ENCODE results near the gene TUBB1.

Gene TUBB1

DNA sequence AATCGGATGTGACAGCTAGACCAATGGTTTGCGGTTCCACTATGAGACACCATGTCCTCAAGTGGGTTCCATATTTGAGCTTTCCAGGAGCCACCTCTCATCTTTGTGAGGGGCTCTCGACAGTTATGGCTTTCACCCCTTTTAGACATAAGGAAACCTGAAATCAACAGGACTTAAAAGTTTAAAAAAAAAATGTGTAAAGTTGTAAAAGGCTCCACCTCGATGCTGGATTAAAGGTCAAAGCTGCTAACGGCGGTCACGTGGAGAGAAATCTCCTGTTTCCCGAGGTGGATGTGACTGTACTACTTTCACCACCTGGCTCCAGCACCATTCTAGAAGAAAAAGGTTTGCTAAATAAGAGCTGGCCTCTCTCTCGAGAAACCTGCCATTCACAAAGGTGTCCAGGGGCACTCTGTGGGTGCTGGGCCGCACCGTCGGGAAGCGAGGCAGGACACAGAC lies 12.4 kb downstream of the TUBB1 start:
- TF ChIP-seq GATA3 (IDR thresholded peaks at IDR 0.05; ENCODE audit: low read depth, low read length) (no peak), GATA2 (IDR thresholded peaks at IDR 0.05; ENCODE audit: low read depth, low read length) (no peak)

DNA sequence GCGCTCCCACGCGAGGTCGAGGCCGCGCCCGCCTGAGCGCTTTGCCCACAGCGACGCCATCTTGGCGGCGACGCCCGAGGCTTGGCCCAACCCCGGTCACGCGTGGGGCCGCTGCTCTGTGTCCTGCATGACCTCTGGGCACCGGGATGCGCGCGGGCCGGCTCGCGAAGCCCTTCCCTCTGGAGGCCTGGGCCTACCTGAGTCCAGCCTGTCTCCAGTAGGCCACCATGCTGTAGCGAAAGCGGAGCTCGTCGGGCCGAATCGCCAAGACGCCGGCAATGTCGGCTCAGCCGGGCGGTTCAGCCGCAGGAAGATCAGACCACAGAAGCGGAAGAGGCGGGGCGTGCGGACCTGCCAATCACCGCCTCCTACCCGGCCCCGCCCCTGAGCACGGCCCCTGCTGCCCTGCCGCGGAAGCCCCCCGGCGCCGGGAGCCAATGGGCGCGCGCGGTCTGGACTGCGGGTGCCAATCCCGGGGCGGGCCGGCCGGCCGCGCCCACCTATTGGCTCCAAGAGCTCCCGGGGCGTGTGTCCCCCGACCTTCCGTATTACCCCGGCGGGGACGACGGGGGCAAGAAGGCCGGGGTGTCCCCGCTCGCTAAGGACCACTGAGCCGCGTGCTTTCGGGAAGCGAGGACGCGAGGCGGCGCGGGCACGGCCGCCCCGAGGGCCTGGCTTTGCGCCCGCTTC lies 12.9 kb downstream of the TUBB1 start, which contains the start of gene ATP5F1E:
Gene ATP5F1E, minus strand, starts transcription at position 313 of the 690 bp plus-strand sequence. Its CDS starts 84 bp downstream, at position 229.
- TF ChIP-seq GATA2 (IDR thresholded peaks at IDR 0.05; ENCODE audit: low read depth, low read length) (no peak), GATA3 (IDR thresholded peaks at IDR 0.05; ENCODE audit: low read depth, low read length) (no peak)

DNA sequence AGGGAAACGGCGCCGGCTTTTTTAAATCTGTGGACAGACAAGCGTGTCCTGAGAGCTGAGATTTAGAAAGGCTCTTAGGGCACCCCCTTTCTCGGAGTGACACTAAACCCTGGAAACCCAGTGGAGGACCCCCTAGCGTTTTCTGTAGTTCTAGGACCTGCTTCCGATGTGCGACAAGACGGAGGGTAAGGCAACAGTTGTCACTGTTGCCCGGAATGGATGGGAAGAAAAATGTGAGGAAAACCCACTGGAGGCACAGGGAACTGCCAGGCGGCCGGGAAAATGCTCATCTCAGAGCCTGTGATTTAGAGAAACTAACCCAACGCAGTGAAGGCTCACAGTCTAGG lies 13.5 kb downstream of the TUBB1 start:
- TF ChIP-seq GATA3 (IDR thresholded peaks at IDR 0.05; ENCODE audit: low read depth, low read length) (no peak), GATA2 (IDR thresholded peaks at IDR 0.05; ENCODE audit: low read depth, low read length) (no peak)

DNA sequence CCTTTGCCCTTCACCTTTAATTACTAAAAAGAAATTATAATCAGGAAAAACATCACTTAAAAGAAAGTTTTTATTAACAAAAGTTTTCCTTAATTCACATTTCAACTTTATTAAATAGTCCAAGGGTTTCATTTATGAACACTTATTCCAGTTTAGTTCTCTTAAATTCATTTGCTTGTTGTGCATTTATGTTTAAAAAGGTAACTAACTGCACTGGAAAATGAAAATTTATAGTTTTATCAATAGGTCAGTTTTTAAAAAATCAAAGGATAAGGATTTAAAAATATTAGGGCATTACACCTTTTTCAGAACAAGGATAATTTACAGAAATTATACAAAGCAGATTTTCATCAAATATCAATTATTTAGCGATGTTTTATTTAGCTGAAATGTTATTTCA lies 13.9 kb downstream of the TUBB1 start:
- no peak for TF ChIP-seq GATA3 (IDR thresholded peaks at IDR 0.05; ENCODE audit: low read depth, low read length)
- TF ChIP-seq GATA2 (IDR thresholded peaks at IDR 0.05; ENCODE audit: low read depth, low read length): no peak

DNA sequence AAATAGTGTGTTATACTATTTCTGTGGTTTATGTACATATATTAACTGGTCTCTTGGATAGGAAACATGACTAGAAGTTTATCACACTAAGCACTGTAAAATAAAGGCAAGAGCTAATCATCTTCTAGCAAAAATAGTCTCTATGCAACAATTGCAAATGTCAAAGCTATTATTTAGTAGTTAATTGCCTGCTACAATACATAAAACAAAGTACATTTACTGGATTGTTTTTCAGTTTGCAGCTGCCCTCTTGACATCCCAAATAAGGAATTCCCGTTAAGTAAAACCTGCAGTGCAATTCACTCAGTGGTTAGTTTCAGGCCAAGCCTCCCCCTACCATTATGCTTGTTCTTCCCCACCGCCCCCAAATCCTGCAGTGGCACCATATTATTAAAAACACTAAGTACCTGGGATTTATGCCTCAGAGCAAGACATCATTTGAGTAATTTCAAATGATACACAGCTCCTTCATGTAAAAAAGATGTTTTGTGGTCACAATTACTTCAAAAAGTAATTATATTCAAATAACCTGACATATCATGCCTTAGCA lies 14.5 kb downstream of the TUBB1 start:
- TF ChIP-seq GATA2 (IDR thresholded peaks at IDR 0.05; ENCODE audit: low read depth, low read length) (no peak), GATA3 (IDR thresholded peaks at IDR 0.05; ENCODE audit: low read depth, low read length) (no peak)

DNA sequence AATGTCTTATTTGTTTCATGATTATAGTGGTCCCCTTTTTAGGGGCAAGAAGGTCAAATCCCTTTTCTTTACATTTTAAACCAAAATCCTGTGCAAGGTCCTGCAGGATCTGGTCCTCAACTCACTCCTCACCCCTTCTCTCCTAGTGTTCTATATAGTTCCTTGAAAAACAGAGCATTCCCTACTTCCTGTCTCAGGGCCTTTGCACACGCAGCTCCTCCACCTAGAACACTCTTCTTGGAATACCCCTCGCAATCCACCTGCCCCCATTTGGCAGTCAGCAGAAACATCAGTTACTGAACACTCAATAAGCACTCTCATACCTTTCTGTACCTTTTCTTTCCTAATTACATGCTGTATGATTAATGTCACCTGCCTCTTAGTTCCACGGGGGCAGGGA lies 16.2 kb downstream of the TUBB1 start:
- TF ChIP-seq GATA2 (IDR thresholded peaks at IDR 0.05; ENCODE audit: low read depth, low read length) (no peak), GATA3 (IDR thresholded peaks at IDR 0.05; ENCODE audit: low read depth, low read length) (no peak)

DNA sequence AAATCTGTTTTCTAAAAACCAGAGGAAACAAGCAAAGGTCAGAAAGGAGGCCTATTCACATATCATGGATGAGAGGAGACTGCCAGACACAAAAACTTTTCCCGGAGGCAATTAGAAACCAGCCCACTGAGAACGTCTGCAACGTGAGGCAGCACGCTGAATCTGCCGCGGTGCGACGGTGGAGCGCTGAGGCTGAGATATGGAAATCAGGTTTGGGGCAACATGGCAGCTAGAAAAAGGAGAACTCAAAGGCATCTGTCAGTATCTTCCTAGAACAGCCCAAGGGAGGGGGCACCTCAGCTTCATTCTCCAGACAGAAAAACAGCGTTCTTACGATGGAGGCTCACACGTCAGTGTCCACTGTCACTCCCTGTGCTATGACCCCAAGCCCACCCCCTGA lies 18.2 kb downstream of the TUBB1 start:
- TF ChIP-seq GATA3 (IDR thresholded peaks at IDR 0.05; ENCODE audit: low read depth, low read length) (no peak), GATA2 (IDR thresholded peaks at IDR 0.05; ENCODE audit: low read depth, low read length) (no peak)

DNA sequence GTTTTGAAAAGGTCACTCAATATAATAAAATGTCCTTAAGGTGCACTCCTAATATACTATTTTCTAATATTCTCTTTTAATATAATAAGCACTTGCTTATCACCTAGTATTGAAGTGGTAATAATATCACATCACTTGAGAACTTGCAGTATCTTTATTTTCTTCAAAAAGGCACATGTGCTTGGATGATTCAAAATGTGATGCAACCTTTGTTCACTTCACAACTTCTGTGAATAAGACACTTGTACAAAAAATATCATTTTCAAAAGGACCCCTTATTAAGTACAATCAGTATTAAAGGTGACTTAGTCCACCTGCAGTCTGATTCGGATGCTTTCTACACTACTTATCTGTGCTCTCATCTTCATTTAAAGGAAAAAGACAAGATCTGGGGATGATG lies 20.0 kb downstream of the TUBB1 start:
- TF ChIP-seq GATA3 (IDR thresholded peaks at IDR 0.05; ENCODE audit: low read depth, low read length) (no peak), GATA2 (IDR thresholded peaks at IDR 0.05; ENCODE audit: low read depth, low read length) (no peak)

DNA sequence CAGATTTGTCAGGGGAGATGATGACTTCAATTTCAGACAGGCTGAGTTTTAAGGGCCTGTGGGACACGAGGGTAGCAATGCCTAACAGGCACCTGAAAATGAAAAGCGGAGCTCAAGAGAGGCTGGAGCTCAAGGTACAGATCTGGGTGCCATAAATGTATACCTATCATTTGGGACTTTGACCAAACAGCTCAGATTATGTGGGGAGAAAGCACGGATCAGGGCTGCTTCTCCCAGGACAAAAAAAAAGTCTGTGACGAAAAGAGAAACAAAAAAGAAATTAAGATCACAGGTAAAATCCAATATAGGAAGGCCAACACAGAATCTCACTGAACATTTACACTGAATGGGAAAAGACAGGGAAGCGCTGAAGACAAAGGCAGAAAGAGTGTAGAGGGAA lies 21.4 kb downstream of the TUBB1 start:
- no peak for TF ChIP-seq GATA2 (IDR thresholded peaks at IDR 0.05; ENCODE audit: low read depth, low read length)
- TF ChIP-seq GATA3 (IDR thresholded peaks at IDR 0.05; ENCODE audit: low read depth, low read length): no peak

DNA sequence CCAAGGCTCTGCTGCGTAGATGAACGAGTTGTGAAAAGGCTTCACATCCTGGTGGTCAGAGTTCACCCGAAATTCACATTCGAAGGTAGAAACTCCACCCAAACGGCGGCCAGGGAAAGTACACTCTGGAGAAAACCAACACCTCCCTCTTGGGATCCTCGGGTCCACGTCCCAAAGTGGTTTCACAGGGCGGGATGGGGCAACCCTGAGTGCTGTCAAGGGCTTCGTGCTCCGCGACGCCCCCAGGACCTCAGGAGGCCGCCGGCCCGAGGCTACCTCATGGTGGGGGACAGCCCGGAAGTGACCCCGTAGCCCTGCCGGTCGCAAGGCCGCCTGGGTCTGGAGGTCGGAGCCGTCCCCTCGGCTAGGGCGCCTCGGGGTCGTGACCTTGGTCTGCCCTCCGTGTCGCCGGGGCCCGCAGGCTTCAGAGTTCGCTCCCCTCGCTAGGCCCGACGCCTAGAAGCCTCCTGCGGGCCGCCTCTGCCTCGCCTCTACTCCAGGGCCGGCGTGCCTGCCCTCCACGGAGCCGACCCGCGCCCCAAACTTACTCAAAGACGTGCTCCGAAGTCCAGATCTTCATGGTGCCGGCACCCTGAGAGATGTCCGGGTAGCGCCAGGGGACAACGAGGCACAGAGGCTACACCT lies 23.0 kb downstream of the TUBB1 start, which contains the start of gene PRELID3B:
Gene PRELID3B, minus strand, starts transcription at position 636 of the 645 bp plus-strand sequence. Its CDS starts 56 bp downstream, at position 580.
- TF ChIP-seq GATA3 (IDR thresholded peaks at IDR 0.05; ENCODE audit: low read depth, low read length) (no peak), GATA2 (IDR thresholded peaks at IDR 0.05; ENCODE audit: low read depth, low read length) (no peak)

DNA sequence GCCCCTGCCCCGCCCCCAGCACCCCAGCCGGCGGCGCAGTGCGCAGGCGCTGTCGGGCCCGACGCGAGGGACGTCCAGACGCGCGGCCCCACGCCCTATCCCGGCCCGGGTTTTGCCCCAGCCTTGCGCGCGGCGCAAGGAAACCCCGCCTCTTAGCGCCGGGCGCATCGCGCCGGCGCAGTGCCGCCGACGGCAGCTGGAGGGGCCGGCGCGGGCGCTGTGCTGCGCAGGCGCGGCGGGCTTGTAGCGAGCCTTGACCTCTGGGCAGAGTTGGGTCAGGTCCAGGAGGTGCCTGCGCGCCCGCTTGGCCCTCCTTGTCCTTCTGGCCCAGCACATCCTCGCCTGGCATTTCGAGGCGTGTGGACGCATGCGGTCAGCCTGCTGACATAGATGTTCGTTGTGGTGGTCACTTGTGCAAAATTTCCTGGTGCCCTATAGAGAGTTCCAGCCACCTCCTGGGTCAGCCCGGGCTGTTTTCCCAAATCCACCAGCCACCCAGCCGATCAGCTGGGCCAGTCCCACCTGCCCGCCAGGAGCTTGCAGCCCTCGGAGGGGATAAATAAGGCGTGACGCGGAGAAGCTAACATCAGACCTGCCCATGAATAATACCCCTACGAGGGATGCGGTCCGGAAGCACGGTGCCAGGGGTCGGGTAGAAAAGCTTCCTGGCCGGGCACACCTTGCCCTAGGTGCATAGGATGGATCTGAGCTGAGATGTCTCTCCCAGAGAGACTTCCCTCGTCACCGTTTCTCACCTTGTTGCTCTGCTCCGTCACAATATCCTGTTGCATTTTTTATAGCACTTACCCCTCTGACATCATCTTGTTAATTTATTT lies 23.8 kb downstream of the TUBB1 start:
- TF ChIP-seq GATA3 (IDR thresholded peaks at IDR 0.05; ENCODE audit: low read depth, low read length) (no peak), GATA2 (IDR thresholded peaks at IDR 0.05; ENCODE audit: low read depth, low read length) (no peak)

DNA sequence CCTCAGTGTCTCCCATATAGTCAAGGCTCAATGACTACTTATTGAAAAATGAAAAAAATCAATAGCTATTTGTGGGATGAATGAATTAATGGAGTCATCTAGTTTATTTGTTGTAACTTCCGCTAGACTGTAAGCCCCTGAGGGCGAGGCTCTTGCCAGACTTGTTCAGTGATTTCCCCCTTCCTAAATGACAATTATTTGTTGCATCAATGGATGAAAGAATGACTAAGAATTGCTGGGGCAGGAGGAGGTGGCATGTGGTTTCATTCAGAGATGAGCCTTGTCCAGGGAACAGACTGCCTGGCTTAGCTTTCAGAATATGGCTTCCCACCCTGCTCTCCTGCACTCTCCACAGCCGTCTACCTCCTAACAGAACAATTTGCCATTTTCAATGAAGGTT lies 24.5 kb downstream of the TUBB1 start:
- TF ChIP-seq GATA2 (IDR thresholded peaks at IDR 0.05; ENCODE audit: low read depth, low read length) (no peak), GATA3 (IDR thresholded peaks at IDR 0.05; ENCODE audit: low read depth, low read length) (no peak)

DNA sequence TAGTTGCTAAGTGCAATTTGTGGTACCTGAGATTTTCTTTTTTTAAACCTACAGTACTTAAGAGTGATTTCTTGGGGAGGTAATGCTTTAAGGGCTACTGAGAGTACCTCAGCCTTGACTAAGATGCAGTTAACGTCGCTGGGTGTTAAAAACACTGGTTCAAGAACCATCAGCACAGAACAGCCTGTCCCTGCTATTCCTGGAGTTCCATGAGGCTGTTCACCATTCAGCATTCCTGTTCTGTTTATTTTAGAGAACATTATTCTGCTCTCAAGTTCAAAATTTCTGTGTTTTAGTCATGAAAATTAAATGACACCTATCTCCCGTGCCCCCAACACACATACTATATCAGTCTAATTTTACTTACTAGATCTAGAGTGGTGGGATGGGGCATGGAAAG lies 25.1 kb downstream of the TUBB1 start:
- no peak for TF ChIP-seq GATA3 (IDR thresholded peaks at IDR 0.05; ENCODE audit: low read depth, low read length)
- no peak for TF ChIP-seq GATA2 (IDR thresholded peaks at IDR 0.05; ENCODE audit: low read depth, low read length)

DNA sequence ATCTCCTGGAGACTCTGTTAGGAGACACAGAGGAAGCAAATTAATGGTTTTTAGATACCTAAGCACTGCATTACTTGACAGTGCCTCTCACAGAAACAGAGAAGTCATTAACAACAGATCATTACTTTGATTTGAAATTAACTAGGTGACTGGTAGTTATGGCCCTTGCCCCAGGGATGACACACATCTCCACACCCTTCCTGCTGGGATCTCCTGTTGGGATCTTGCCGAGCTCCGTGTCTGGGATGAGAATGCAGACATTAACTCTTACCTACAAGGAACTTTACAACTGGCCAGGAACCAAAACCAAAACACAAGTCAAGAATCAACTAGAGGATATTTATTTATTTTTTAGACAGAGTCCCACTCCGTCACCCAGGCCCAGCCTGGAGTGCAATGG lies 25.6 kb downstream of the TUBB1 start:
- TF ChIP-seq GATA2 (IDR thresholded peaks at IDR 0.05; ENCODE audit: low read depth, low read length): no peak
- no peak for TF ChIP-seq GATA3 (IDR thresholded peaks at IDR 0.05; ENCODE audit: low read depth, low read length)

Measured in SH-SY5Y (cell line).